ENCODE data around the gene MDM1. TPM values are rescaled to one million over a fixed set of nuclear protein-coding genes. Genes with fewer than 3 reads are reported as not detected.
A peak's percentile ranks its signal among the peaks of the same experiment; 100 is the strongest.

The MDM1 gene
- total RNA-seq, 1 donor from 2014 or later: 24.7 TPM

DNA sequence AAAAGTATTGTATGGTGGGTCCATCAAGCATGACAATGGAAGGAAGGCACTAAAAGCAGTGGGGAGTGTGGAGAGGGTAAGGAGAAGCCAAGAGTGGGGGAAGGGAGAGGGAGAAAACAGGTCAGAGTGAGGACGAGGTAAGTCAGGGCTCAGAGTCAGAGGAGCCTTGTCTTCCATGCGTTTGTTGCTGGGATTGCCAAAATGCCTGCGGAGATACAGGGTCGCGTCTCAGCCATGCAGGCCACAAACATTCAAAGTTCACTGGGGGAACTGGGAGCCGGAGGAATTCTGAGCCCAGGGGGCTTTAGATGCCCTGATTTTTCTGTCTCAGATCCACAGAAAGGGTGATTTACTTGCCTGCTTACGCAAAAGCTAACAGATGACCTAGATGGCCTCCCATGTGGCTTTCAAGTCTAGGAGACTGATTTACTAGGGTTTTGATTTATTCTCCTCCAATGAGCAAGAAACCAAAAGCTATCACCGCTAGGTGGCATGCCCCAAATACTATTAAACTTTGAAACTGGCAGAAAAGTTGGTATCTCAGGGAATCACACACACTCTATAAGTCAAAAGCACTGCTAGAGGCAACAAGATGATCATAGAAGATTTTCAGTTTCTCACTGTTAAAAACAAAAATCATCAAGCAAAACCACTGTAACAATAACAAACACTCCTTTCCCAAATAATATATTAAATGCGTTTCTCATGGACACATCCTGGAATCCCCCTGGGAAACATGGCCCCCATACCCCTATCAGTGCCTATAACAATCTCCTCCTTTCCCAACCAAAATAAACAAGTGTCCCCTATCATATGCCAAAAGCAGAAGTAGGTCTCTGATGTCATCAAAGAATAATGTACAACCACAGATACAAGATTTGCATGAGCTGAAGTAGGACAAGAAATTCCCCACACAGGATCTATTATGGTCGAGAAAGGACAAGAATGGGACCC is 26.6 kb upstream of the MDM1 start:
- peak; percentile 76 for DNase-seq (ENCODE audit: low spot score)

DNA sequence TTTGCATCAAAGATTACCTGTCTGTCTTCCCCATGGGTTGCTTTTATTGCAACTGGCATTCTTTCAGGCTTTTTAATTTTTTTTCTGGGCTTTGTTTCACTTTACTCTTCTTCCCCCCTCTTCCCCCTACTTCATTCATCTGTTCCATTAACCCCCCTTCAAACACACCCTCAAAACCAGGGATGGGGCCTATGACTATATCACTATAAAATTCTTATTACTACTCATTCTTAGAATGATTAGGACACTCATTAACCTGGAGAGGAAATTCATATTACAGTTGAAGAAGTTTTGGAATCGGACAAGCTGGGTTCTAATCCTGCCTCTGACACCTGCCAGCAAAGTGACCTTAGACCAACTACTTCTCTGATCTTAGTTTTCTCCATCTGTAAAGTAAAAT is 24.8 kb upstream of the MDM1 start:
- DNase-seq (ENCODE audit: low spot score): no peak

GRCh38 chr12:68356060-68356695 is 24.0 kb upstream of the MDM1 start:
- no peak for DNase-seq (ENCODE audit: low spot score)

- no peak for DNase-seq (ENCODE audit: low spot score)
Observed at GRCh38 chr12:68354977-68355541, 22.9 kb upstream of the MDM1 start.

- DNase-seq (ENCODE audit: low spot score): no peak
Observed at GRCh38 chr12:68352067-68352466, 19.9 kb upstream of the MDM1 start.

DNA sequence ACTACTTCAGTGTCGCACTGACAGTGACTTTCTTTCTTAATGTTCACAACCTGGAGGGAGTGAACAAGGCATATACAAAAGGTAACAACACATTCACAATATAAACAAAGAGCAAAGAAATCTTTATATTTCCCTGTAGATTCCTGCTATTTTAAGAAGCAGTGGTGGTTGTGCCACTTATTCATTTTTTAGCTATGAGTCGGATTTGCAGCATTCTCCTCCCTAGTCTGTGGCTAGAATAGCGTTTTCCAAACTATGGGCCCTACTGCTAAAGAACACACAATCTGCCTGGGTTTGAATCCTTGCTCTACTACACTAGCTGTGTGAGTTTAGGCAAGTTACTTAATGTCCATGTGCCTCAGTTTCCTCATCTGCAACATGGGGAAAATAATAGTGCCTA is 18.6 kb upstream of the MDM1 start:
- DNase-seq (ENCODE audit: low spot score): no peak

GRCh38 chr12:68349921-68350606 is 17.9 kb upstream of the MDM1 start:
- no peak for DNase-seq (ENCODE audit: low spot score)

- DNase-seq (ENCODE audit: low spot score): no peak
Observed at GRCh38 chr12:68349220-68349621, 17.1 kb upstream of the MDM1 start.

- no peak for DNase-seq (ENCODE audit: low spot score)
Observed at GRCh38 chr12:68348419-68348818, 16.3 kb upstream of the MDM1 start.

DNA sequence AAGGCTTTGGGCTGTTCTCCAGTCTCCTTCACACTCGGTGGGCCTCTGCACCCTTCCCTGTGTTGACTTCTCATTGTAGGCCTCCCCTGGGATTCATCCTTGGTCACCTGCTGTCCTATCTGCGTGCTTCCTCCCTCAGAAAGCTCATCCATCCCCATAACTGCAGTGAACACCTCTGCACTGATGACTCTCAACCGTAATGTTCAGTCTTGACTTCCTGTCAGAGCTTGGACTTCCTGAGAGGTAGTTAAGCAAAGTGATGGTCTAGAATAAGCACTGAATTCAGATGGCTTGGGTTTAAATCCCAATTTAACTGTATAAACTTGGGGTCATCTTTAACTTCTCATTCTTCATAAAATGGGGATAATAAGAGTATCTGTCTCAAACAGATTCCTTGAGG is 13.6 kb upstream of the MDM1 start:
- no peak for DNase-seq (ENCODE audit: low spot score)

DNA sequence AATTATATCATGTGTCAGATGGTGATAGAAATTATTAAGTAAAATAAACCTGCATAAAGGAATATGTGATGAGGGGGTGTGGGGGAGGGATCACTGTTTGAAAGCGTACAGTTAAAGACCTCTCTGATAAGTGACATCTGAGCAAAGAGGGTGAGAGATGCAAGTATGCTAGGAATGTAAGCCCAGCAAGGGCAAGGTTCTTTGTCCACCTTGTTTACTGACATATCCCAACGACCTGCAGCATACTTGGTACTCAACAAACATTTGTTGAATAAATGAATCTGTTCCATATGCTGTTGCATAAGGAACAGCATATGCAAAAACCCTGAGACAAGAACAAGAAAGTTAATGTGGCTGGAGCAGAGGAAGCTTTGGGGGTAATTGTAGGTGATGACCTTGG is 12.0 kb upstream of the MDM1 start:
- DNase-seq (ENCODE audit: low spot score): no peak

DNA sequence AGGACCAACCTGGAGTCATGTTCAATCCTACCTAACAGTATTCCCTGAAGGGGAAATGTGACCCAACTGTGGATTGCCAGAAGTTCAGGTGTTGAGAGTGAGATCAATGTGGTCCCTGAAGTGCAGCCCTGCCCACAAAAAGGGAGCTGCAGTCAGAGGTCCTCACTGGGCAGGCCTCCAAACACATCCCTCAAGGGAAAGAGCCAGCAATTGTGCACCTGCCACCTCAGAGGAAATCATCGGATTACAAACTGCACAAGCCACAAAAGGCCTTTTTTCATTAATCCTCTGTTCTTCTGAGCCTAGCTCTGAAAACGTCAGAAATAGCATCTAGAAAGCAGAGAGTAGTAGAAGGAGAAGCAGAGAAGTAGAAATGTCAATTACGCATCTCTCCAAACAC is 10.8 kb upstream of the MDM1 start:
- no peak for DNase-seq (ENCODE audit: low spot score)

DNA sequence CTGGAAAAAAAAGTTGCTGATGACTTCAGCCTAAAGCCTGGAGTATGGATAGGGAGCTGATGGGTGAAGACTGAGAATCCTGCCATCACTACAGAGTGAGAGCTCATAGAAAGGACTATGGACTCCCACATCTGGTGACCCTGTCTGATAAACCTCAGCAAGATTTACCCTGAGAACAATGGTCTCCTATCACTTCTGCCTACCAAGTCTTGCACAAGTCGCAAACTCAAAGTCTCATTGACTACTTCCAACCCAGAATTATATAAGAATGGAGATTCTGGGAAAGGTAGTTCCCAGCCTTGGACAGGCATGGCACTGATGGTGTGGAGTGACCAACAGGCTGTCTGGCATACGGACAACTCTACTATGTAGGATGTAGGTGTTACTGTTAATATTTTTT is 9.7 kb upstream of the MDM1 start:
- DNase-seq (ENCODE audit: low spot score): no peak

GRCh38 chr12:68340404-68341270 is 8.5 kb upstream of the MDM1 start:
- no peak for DNase-seq (ENCODE audit: low spot score)

- DNase-seq (ENCODE audit: low spot score): peak; percentile 54
Observed at GRCh38 chr12:68336889-68337303, 4.7 kb upstream of the MDM1 start.

DNA sequence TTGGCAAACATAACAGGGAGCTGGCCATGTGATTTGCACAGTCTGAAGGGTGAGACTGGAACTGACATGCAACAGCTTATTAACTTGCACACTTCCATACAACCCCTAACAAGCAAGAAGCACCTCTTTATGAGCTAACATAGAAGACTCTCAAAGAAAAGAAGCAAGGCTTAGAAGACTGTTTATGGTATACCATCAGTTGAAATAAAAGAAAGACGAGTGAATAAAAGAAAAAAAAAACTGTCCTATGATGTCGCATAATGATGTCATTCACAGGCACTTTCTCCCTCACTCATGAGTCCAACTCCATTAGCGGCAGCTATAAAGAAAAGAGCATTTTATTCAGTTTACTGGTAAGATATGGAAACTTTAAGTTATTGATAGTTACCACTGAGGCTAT is 3.3 kb upstream of the MDM1 start:
- DNase-seq (ENCODE audit: low spot score): no peak

DNA sequence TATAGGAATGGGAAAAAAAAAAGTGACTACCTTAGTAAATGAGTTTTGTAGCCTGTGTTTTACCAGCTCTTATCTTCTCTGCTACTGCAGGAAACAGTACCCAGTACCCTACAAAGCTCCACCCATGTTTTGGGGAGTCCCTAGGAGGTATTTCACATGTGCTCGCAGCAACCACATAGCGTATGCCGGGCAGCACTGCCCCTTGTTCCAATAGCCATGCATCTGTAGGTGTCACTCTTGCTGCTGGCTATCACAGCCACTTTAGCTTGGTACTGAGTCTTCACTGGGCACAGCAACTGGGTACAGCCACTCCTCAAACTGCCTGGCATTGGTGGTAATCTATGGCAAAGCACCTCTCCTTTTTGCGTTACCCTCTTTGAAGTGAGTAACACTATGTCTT is 2.0 kb upstream of the MDM1 start:
- DNase-seq (ENCODE audit: low spot score): no peak

DNA sequence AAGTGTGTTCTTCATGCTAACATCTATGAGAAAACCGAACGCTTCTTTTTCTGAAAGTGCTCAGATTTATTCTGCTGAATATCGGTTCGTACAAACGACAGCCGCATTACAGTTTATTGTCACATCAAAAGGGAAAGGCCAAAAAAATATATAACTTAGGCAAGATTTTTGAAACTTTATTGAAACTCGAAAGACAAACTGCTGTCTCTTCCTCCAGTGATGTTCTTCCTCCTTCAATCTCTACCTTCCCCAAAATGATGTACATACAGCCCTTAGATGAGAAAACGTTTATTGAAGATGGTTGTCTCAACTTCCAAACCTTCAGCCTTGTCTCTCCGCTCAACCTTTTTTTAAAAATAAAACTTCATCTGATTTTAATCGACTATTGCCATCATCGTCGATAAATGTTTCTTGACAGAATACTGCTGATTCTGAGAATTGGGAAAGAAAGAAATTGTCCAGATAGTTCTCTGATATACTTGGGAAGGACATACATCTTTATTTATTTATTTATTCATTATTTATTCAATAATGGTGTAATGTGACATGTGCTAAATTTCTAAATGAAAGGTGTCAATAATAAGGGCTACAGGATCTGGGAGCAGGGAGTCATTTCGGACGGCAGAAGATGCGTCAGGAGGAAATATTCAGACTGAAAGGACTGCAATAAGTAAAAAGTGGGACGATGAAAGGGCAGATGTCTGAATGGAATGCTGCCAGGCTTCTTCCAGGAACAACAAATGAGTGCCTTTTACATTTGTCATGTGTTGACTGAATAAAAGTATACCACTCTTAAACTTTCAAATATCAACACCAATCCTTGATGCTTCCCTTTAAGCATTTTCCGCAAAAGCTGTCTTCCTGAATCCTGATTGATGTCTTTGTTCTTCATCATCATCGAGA is 817 bp upstream of the MDM1 start:
- no peak for DNase-seq (ENCODE audit: low spot score)

DNA sequence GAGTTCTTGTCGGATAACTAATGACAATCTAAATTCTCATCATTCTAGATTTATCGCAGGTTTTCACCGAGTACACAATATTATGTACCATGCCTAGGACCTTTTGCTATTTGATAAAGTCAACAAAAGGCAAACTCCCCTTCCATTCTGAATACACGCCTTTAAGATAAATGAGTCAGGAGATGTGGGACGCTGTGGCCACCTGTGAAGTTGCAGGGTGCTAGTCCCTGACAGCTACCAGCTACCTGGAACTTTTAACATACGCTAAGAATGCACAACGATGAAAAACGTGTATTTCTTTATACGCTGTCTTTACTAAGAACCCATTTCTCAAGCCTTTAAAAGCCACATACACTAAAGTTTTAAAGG is 678 bp downstream of the MDM1 start:
- DNase-seq (ENCODE audit: low spot score): no peak

DNA sequence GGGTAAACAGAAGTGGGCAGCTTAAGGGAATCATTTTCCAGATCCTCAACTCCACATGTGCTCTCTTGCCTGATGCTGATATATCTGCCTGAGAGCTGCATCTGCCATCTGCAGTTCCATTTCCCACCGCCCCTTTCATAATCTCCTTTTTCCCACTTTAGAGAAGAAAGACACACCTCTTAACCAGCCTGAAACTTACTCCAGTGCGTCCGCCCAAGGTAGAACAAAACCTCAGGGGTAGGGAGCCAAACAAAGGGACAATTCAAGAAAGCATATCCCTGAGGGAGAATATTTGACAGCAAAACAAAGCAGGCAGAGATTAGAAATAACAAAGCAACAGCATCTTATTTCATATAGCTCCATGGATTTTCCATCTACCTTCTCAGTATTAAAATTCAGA is 4.3 kb downstream of the MDM1 start:
- DNase-seq (ENCODE audit: low spot score): no peak

All from ureter (tissue), 1 donor.